NCI-H446 treated with DMSO at 0.1 percent for 48 hours (cell line): ENCODE results near the gene RAG1.
A peak's percentile ranks its signal among the peaks of the same experiment; 100 is the strongest.
"Not testable (repeated sequence)": the region's sequence is repeated elsewhere in the genome, so short reads cannot be mapped to it uniquely, and the experiment has no call there.

Source experiments
- DNase-seq: peaks from one replicate; lab custom pipeline; 2025; lab: John Stamatoyannopoulos, UW

RAG1 gene

GRCh38 chr11:36567694-36568093 lies at the start of gene RAG1:
TSS of gene RAG1 (plus strand) at chr11:36568007. CDS start at chr11:36573305, 5,298 bp downstream.
- no peak for DNase-seq

- no peak for DNase-seq
Measured at GRCh38 chr11:36530840-36531239, 37.0 kb upstream of the RAG1 start.

- no peak for DNase-seq
Measured at GRCh38 chr11:36532941-36533601, 34.7 kb upstream of the RAG1 start.

- no peak for DNase-seq
Measured at GRCh38 chr11:36534276-36534840, 33.4 kb upstream of the RAG1 start.

- no peak for DNase-seq
Measured at GRCh38 chr11:36540998-36541397, 26.8 kb upstream of the RAG1 start.

- DNase-seq, result no peak
Measured at GRCh38 chr11:36550385-36551115, 17.3 kb upstream of the RAG1 start.

- not testable (repeated sequence) for DNase-seq
Measured at GRCh38 chr11:36557390-36557789, 10.4 kb upstream of the RAG1 start.

GRCh38 chr11:36557991-36558390 lies 9.8 kb upstream of the RAG1 start:
- DNase-seq, result no peak

- no peak for DNase-seq
Measured at GRCh38 chr11:36558571-36559413, 9.0 kb upstream of the RAG1 start.

- DNase-seq, result peak; percentile 11
Measured at GRCh38 chr11:36564376-36565030, 3.3 kb upstream of the RAG1 start.

GRCh38 chr11:36565031-36565610 lies 2.7 kb upstream of the RAG1 start:
- DNase-seq, result no peak

- no peak for DNase-seq
Measured at GRCh38 chr11:36566407-36567053, 1.3 kb upstream of the RAG1 start.

GRCh38 chr11:36569095-36569494 lies 1.3 kb downstream of the RAG1 start:
- DNase-seq, result no peak

GRCh38 chr11:36574486-36574885 lies 6.7 kb downstream of the RAG1 start:
- no peak for DNase-seq

GRCh38 chr11:36577373-36577772 lies 9.6 kb downstream of the RAG1 start:
- DNase-seq, result no peak

GRCh38 chr11:36577859-36578258 lies 10.1 kb downstream of the RAG1 start:
- DNase-seq, result no peak

- no peak for DNase-seq
Measured at GRCh38 chr11:36578458-36578857, 10.7 kb downstream of the RAG1 start.

- no peak for DNase-seq
Measured at GRCh38 chr11:36581536-36581935, 13.7 kb downstream of the RAG1 start.

GRCh38 chr11:36583667-36584066 lies 15.9 kb downstream of the RAG1 start:
- DNase-seq, result no peak

GRCh38 chr11:36586543-36586942 lies 18.7 kb downstream of the RAG1 start:
- DNase-seq, result no peak

GRCh38 chr11:36588099-36588498 lies 20.3 kb downstream of the RAG1 start:
- DNase-seq, result no peak
